Activated naive CD8-positive, alpha-beta T cell treated with anti-CD3 and anti-CD28 coated beads for 36 hours (primary cell): ENCODE data around the gene UROS. TPM values are rescaled to one million over a fixed set of nuclear protein-coding genes. Genes with fewer than 3 reads are reported as not detected.

Experiments used
- DNase-seq: peaks from one replicate; pipeline ENCODE4 v3.0.0; 2021
- H3K27ac Mint-ChIP-seq: one replicate; pipeline ENCODE4 v1.8.0; 2022; ENCODE audit warnings: mild to moderate bottlenecking, moderate library complexity, mixed read lengths
- H3K27me3 Mint-ChIP-seq: one replicate; pipeline ENCODE4 v1.8.0; 2022; ENCODE audit warnings: mild to moderate bottlenecking, mixed read lengths
- H3K36me3 Mint-ChIP-seq: one replicate; pipeline ENCODE4 v1.8.0; 2021; ENCODE audit warnings: mild to moderate bottlenecking, mixed read lengths
- H3K4me1 Mint-ChIP-seq: one replicate; pipeline ENCODE4 v1.8.0; 2021; ENCODE audit warnings: mixed read lengths
- H3K4me3 Mint-ChIP-seq: one replicate; pipeline ENCODE4 v1.8.0; 2022; ENCODE audit warnings: mild to moderate bottlenecking, moderate library complexity, mixed read lengths
- H3K9me3 Mint-ChIP-seq: one replicate; pipeline ENCODE4 v1.8.0; 2022; ENCODE audit warnings: mixed read lengths
- total RNA-seq, 2 experiments: library from RNA; stranded (reverse); gene quantifications; one replicate each; pipeline ENCODE4 v1.2.3, GENCODE V29; 2021

Gene UROS
- total RNA-seq, result 10 to 100 TPM; 48.4 to 50.1 TPM

DNA sequence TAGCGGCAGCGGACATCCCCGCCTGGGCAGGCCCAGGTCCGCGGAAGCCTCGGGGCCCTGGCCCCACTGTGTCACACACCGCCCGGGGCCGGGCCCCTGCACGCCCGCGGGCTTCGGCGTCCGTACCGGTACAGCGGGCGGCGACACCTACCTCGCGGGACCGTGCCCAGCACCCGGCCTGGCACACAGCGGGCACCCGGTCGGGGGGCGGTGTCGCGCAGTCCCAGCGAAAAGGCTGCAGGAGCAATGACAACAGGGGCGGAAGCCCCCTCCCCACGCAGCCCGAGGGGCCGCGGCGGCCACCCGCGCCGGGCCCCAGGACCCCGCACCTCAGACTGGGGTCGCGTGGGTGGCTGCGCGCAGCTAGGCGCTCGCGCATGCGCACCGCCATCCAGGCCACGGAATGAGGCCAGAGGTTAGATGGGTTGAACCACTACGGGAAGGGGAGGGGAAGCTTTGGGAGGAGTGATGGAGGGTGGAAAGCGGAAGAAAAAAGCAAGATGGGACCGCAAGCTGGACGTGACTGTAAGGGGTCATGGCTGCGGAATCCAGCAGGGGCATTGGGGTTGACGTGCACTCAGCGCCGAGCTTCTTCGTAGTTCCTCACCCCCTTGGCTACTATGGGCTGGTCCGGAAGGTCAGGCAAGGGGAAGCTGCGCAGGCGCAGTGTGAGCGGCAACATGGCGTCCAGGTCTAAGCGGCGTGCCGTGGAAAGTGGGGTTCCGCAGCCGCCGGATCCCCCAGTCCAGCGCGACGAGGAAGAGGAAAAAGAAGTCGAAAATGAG lies at the start of gene UROS, which contains the start of gene BCCIP:
Gene UROS (minus strand): TSS at position 381 of the 785 bp plus-strand sequence. CDS start 6,759 bp downstream, outside the sequence.
Gene BCCIP (plus strand): TSS at position 669 of the 785 bp plus-strand sequence. CDS start 12 bp downstream, at position 681.
- Mint-ChIP-seq H3K36me3 (peaks cover 18% of the 10 kb centered on the region), H3K4me3 (peak within 1 kb of the TSS; percentile 81), H3K9me3 (no peaks in the 10 kb centered on the region), H3K4me1 (peaks cover 29% of the 10 kb centered on the region), H3K27me3 (no peaks in the 10 kb centered on the region), H3K27ac (peak within 1 kb of the TSS; percentile 76)
- peak; percentile 88 for DNase-seq

DNA sequence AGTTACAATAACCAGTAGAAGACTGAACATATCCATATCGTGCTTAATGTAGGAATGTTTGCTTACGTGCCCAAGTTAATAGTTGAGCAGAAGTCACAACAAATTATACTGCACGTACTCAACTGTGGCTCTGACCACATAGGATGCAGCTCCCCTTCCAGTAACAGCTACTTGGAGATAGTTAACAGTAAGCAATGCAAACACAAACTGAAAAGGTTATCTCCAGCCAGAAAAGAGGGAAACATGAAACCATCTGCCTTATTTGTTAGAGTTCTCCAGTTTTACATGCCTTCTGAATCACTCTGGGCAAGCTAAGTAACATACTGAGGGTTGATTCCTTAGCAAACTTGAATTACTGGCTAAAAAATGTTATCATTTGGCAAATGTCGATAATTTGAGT lies 48.3 kb upstream of the UROS start:
- Mint-ChIP-seq H3K27me3 (no peaks in the 10 kb centered on the region), H3K36me3 (peaks cover 18% of the 10 kb centered on the region), H3K4me3 (no peak overlapping the region)

DNA sequence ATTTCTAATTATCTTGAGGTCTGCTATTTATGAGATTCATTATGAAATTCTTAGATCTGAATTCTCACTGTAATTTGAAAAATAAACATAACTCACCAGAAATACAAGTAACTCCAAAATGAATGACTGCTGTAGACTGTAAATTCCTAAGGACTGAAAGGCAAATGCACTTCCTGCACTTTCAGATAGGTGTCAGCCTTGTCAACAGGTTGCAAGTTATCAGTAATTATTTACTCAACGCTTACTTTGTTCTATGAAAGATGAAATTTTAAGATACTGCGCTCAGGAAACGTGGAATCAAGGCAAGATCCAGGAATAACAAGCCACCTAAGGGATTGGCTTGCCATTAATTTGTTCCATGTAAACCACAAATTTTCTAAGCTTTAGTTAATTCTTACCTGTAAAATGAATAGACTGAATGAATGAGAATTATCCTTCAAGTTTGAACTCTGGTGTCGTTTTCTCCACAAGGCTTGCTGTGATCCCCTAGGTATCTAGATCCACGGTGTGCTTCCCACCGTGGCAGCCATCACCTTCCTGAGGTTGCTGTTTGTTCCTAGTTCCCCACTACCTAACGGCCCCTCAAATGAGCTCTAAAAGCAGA lies 45.4 kb upstream of the UROS start:
- Mint-ChIP-seq H3K27ac (no peak overlapping the region), H3K27me3 (no peaks in the 10 kb centered on the region), H3K9me3 (no peaks in the 10 kb centered on the region), H3K4me1 (no peaks in the 10 kb centered on the region), H3K36me3 (no peaks in the 10 kb centered on the region), H3K4me3 (no peak overlapping the region)
- DNase-seq, result no peak

More for the DNA sequence above, 48.3 kb upstream of the UROS start:
- Mint-ChIP-seq H3K4me1 (peaks cover 2% of the 10 kb centered on the region), H3K27ac (no peak overlapping the region), H3K9me3 (peaks cover 4% of the 10 kb centered on the region)
- no peak for DNase-seq

DNA sequence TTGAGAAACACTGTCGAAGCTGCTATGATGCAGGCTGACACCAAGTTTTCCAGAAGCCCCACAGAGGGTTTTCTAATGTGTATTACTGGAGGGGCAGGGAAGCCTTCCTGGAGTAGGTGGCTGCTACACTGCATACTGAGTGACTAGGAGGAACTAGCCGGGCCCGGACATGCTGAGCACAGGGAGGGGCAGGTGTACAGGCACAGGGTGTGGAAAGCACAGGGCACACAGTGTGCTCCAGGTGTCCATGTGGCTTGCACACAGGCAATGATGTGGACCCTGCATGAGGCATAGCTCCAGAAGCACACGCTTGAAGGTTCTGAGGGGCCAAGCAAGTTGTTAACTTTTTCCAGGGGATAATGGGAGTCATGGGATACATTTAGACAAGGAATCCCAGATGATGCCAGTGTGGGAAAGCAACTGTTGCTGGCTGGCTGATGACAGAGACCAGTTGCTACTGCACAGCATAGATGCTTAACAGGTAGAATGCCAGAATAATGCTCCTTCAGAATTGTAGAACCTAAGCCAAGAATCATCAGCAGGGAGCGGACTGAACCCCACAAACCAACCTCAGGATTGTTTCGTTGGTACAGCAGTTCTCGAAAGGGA lies 43.5 kb upstream of the UROS start:
- H3K36me3 Mint-ChIP-seq, result no peaks in the 10 kb centered on the region
- DNase-seq, result no peak
- H3K9me3 Mint-ChIP-seq, result no peaks in the 10 kb centered on the region
- no peaks in the 10 kb centered on the region for H3K4me1 Mint-ChIP-seq
- H3K4me3 Mint-ChIP-seq, result no peak overlapping the region
- H3K27me3 Mint-ChIP-seq, result no peaks in the 10 kb centered on the region
- no peak overlapping the region for H3K27ac Mint-ChIP-seq

DNA sequence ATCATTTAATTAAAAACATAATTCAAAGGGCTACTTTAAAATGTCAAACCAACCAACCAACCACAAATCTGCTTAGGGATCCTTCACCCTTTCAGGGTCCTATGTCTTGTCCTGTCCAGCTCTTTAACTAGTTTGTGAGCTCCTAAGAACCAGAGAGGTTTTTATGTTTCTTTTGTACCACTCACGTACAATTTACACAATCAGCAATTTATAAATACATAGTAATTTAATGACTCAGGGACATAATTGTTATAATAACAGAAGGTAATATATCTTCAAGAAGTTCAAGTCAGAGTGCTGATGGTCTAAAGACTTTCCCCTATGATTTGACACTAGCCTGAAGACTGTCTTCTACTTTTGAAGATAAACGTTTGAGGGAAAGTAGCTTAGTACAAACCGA lies 42.1 kb upstream of the UROS start:
- Mint-ChIP-seq H3K4me1 (no peaks in the 10 kb centered on the region), H3K27me3 (no peaks in the 10 kb centered on the region), H3K36me3 (no peaks in the 10 kb centered on the region), H3K27ac (no peak overlapping the region), H3K4me3 (no peak overlapping the region), H3K9me3 (no peaks in the 10 kb centered on the region)
- DNase-seq, result no peak

DNA sequence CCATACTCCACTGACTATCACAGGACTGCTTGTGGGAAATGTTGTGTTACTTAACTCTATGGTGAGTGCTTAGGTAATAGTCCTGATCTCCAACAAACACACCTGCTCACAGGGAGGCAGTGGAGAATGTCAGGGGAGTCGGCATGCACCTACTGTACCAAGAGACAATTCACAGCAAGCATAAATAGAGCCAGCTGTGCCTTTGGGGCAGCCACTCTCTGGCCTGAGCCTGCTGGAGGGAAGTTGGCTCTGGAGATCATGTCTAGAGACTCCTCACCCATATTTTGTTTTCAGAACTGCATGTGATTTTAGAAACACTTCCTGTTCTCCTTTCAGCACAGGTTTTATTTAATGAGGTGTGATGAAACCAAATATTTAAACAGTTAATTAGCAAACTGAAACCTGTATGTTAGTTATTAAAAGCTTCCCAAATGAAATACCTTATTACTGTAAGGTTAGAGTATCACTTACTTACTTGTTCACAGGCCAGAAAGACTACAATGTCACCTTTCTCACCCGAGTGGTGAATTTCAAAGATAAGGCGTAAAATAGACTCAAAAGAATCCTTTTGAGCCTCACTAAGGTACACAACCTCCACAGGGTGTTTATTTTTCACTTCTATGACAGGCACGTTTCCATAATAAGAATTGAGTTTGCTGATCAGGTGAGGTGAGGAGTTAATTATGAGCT lies 36.2 kb upstream of the UROS start:
- H3K27ac Mint-ChIP-seq, result no peak overlapping the region
- DNase-seq, result no peak
- peaks cover 3% of the 10 kb centered on the region for H3K36me3 Mint-ChIP-seq
- no peaks in the 10 kb centered on the region for H3K27me3 Mint-ChIP-seq
- H3K9me3 Mint-ChIP-seq, result no peaks in the 10 kb centered on the region
- H3K4me1 Mint-ChIP-seq, result no peaks in the 10 kb centered on the region
- no peak overlapping the region for H3K4me3 Mint-ChIP-seq

DNA sequence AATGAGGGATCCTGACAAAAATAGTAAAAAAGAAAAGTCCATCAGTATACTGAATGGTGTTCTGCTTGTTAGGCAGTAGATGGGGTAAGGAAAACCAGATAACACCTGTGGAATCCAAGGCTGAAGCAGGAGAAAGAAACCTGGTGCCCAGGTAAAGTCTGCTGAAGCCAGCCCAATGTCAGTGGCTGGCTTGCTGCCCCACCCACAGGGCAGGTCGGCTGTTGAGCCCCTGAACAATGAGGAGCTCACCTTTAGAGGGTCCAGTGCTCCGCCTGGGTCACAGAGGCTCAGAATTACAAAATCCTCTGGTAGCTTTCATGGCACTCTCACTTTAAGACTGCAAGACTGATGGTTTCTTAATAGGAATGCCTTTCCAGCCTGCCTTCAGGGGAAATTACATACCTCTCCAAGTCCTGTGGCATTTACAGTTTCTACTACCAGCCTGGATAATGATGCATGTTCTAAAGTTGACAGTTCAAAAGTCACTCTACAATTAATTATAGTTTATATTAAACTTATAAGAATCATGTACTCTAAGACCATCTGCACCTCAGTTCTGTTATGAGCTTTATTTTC lies 34.2 kb upstream of the UROS start:
- H3K27ac Mint-ChIP-seq, result no peak overlapping the region

DNA sequence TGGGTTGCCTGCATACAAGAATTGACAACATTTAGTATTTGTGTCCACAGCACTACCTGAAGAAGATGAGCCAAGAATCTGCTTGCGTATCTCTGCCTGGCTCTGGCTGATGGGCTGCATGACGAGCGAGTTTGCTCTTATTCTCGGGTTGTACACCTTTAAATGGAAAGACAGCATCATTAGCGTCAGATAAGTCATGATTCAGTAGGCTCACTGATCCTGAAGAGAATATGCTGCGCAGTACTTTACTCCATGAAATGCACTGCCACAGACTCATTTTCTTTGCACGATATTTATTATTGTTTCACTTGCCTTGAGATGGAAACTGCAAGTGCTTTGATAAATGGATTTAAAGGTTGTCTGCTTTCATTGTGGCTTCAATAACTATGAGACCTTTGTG lies 29.4 kb upstream of the UROS start:
- no peak overlapping the region for H3K27ac Mint-ChIP-seq

More for the DNA sequence above, 34.2 kb upstream of the UROS start:
- Mint-ChIP-seq H3K4me1 (no peaks in the 10 kb centered on the region), H3K27me3 (no peaks in the 10 kb centered on the region), H3K9me3 (no peaks in the 10 kb centered on the region), H3K4me3 (no peak overlapping the region), H3K36me3 (peaks cover 3% of the 10 kb centered on the region)
- DNase-seq, result no peak

DNA sequence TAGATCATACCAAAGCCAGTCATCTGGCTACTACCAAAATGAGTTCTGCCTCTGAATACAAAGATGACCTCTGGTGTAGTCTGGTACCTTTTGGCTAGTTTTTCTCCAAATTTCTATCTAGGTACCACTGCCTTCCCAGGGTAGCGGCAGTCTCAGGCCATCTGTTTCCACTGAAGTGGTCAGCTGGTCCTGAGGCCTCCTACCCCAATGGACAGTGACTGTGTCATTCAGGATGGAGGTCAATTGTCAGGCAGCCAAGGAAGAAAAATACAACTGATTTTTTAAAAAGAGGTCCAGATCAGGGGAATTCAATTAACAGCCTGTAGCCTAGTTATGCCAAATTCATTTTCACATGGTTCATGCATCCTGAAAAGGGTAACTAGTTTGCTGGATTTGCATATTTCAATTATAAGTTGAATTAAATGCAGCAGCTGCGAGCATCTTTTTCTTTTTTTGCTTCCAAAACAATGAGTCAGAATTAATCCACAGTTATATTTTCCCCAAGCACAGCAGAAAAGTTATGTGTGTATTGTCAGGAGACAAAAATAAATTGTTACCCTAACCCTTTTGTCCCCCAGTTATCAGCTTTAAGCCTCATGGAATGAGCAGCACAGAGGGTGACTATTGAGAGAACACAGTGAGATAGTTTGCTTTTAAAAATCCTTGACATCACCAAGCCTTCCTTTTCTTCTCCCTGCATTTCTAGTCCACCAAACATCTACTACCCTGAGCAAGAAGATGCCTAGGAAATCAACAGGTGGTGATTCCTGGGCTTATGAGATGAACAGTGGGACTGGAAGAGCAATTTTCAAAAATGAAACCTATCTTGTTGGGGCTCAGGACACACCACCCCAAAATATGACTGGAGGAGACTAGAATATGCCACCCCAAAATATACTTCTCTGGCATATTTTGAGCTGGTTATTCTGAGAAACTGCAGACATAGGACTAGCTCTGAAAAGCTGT lies 28.0 kb upstream of the UROS start:
- no peak overlapping the region for H3K4me3 Mint-ChIP-seq
- H3K27ac Mint-ChIP-seq, result no peak overlapping the region
- peaks cover 11% of the 10 kb centered on the region for H3K36me3 Mint-ChIP-seq
- H3K27me3 Mint-ChIP-seq, result no peaks in the 10 kb centered on the region
- no peaks in the 10 kb centered on the region for H3K9me3 Mint-ChIP-seq
- DNase-seq, result no peak
- H3K4me1 Mint-ChIP-seq, result no peaks in the 10 kb centered on the region

More for the DNA sequence above, 29.4 kb upstream of the UROS start:
- H3K9me3 Mint-ChIP-seq, result no peaks in the 10 kb centered on the region
- DNase-seq, result no peak
- H3K4me3 Mint-ChIP-seq, result no peak overlapping the region
- H3K4me1 Mint-ChIP-seq, result no peaks in the 10 kb centered on the region
- H3K36me3 Mint-ChIP-seq, result peaks cover 9% of the 10 kb centered on the region
- H3K27me3 Mint-ChIP-seq, result no peaks in the 10 kb centered on the region

DNA sequence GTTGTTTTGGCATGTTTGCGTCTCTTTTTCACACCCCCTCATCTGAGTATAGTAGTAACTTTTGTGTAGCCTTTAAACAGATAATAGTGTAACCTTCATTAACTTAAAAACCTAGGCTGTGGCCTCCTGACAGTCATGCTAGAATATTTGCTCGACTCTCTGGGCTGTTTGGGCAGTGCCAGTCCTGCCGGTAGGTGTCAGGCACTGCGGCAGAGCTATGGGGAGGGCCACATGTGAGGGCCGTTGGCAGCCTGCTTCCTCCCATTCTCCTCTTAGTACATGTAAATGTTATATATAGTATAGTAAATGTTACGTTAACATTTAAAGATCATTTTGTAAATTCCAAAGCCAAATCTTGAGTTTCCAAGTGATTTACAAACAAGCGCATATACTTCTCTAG lies 26.4 kb upstream of the UROS start:
- Mint-ChIP-seq H3K4me1 (no peaks in the 10 kb centered on the region), H3K27ac (no peak overlapping the region), H3K9me3 (no peaks in the 10 kb centered on the region), H3K36me3 (peaks cover 11% of the 10 kb centered on the region), H3K27me3 (no peaks in the 10 kb centered on the region), H3K4me3 (no peak overlapping the region)
- no peak for DNase-seq

DNA sequence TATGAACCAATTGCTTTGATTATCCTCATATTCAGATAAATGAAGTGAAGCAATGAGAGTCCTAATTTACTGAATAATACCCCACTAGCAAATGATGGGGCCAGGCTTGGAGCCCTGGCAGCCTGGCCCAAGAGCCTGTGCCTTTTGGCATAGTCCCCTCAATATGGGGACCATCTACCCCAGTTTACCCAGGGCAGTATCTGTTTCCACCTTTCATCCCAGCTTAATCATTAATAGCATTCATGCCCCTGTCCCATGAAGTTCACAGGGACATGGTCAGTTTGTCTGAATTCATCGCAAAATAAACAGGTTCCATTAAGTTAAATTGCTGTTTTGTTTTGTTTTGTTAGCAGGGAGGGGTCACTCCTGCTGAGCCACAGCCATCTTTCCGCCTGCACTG lies 25.8 kb upstream of the UROS start:
- Mint-ChIP-seq H3K36me3 (peaks cover 12% of the 10 kb centered on the region), H3K9me3 (no peaks in the 10 kb centered on the region), H3K27me3 (no peaks in the 10 kb centered on the region), H3K4me1 (no peaks in the 10 kb centered on the region), H3K4me3 (no peak overlapping the region), H3K27ac (no peak overlapping the region)
- DNase-seq, result no peak

DNA sequence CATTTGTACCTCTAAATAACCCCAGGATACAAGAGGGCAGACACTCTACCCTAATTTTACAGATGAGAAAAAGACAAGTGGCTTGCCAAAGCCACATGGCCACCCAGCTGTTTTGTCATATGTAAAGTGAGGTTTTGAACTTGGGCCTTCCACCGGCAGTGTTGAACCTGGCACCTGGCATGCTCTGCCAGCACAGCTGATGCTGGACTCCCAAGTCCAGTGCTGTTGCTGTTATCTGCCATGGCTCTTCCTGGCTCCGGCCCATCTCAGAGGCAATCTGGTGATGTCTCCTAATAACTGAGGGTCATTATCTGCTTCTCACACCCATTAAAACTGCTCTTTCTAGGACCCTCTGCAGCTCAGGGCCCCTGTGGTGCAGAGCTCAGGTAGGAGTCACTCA lies 25.3 kb upstream of the UROS start:
- H3K9me3 Mint-ChIP-seq, result no peaks in the 10 kb centered on the region
- no peak overlapping the region for H3K4me3 Mint-ChIP-seq
- H3K36me3 Mint-ChIP-seq, result peaks cover 13% of the 10 kb centered on the region
- no peak for DNase-seq
- H3K27me3 Mint-ChIP-seq, result no peaks in the 10 kb centered on the region
- H3K4me1 Mint-ChIP-seq, result no peaks in the 10 kb centered on the region
- H3K27ac Mint-ChIP-seq, result no peak overlapping the region

DNA sequence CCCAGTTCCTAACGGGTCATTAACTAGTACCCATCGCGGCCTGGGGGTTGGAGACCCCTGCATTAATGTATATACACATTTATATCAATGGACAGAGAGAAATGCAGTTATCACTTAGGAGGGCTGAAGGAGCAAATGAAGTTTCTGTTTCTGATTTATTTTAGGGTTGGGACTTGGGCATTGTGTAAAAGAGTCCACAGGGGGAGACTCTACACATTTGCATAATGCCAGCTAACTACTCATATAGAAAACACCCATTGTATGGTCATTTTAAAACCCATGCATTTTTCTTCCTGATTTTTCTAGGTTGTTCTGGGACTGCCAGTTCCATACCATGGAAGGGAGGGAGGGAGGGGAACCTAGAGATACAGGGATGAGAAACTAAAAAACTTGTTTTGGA lies 23.8 kb upstream of the UROS start:
- Mint-ChIP-seq H3K36me3 (peaks cover 12% of the 10 kb centered on the region), H3K27me3 (no peaks in the 10 kb centered on the region), H3K4me3 (no peak overlapping the region), H3K4me1 (no peaks in the 10 kb centered on the region), H3K9me3 (no peaks in the 10 kb centered on the region), H3K27ac (no peak overlapping the region)
- no peak for DNase-seq

DNA sequence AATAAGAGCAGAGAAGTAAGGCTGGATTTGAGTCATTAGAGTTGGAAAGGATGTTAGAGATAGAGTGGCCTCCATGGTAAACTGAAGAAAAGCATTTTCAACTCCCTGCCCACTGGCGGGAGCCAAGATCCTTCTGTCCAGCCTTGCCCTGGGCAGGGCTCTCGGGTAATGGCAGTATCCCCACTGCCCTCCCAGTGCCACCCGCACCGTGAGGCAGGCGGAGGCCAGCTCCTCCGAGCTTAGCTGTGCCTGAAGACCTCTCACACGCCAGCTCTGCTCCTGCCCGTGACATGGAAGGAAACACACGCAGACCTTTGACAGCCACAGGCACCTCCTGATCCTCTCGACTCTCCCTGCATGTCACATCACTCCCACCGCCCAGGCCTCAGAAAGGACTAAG lies 22.6 kb upstream of the UROS start:
- H3K4me1 Mint-ChIP-seq, result no peaks in the 10 kb centered on the region
- no peaks in the 10 kb centered on the region for H3K9me3 Mint-ChIP-seq
- no peaks in the 10 kb centered on the region for H3K27me3 Mint-ChIP-seq
- no peak for DNase-seq
- no peak overlapping the region for H3K27ac Mint-ChIP-seq
- peaks cover 10% of the 10 kb centered on the region for H3K36me3 Mint-ChIP-seq
- no peak overlapping the region for H3K4me3 Mint-ChIP-seq
